C4-2B (cell line): Measurements from ENCODE around the gene HOXA1.

Experiments used
- H3K27ac ChIP-seq: fragments of 450-650 bp; 2 replicates; pipeline ENCODE4 v1.5.1; 2017
- ZFX ChIP-seq: fragments of 450-650 bp; IDR thresholded peaks from 2 replicates; pipeline ENCODE4 v1.6.1; 2017
- TF ChIP-seq, protein P1 (sequence below): fragments of 450-650 bp; conservative IDR thresholded peaks from 2 replicates; pipeline ENCODE4 v1.5.1; 2017; ENCODE audit warnings: mild to moderate bottlenecking

HOXA1 gene

GRCh38 chr7:27104341-27105058, 8.7 kb upstream of the HOXA1 start:
- H3K27ac ChIP-seq = no peak overlapping the region
- TF ChIP-seq, protein P1, sequence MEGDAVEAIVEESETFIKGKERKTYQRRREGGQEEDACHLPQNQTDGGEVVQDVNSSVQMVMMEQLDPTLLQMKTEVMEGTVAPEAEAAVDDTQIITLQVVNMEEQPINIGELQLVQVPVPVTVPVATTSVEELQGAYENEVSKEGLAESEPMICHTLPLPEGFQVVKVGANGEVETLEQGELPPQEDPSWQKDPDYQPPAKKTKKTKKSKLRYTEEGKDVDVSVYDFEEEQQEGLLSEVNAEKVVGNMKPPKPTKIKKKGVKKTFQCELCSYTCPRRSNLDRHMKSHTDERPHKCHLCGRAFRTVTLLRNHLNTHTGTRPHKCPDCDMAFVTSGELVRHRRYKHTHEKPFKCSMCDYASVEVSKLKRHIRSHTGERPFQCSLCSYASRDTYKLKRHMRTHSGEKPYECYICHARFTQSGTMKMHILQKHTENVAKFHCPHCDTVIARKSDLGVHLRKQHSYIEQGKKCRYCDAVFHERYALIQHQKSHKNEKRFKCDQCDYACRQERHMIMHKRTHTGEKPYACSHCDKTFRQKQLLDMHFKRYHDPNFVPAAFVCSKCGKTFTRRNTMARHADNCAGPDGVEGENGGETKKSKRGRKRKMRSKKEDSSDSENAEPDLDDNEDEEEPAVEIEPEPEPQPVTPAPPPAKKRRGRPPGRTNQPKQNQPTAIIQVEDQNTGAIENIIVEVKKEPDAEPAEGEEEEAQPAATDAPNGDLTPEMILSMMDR = no peak

DNA sequence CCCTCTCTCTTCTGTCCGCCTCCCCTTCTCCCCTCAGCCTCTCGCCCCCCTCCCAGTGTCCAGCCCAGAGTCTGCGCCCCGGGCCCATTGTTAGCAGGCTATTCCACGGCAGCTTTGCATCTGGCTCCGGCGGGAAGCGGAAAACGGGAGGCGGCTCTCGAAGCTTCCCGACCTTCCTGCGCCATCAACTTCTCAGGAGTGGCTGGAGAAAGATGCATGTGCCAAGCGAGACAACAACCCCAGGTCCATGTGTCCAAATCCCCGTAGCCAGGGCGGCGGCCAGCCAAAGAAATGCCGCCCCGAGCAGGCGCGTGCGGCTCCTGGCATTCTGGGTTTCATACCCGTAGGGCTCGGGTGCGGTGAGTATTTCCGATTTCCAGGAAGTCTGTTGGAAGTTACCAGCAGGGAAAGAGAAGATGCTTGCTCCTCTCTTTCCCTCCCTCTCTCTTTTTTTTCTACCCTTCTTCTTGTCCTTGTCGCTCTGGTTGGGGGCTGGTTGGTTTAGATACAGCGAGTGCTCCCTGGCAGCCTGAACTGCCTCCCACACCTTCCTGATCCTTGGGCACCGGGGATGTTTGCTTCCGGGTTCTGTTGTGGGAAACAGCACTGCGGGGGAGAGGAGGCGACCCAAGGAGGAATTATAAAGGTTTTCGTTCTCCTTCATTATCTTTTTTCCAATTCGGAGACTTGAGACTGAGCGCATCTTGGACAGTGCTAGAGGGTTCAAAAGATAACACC, 7.9 kb upstream of the HOXA1 start:
- H3K27ac ChIP-seq = no peak overlapping the region
- TF ChIP-seq, protein P1 = no peak
- no peak for TF ChIP-seq ZFX

GRCh38 chr7:27102581-27103442, 7.0 kb upstream of the HOXA1 start, which contains the start of gene HOXA2:
Gene HOXA2 (minus strand): TSS chr7:27102683. CDS start chr7:27102500, 183 bp downstream.
- TF ChIP-seq ZFX = no peak
- TF ChIP-seq, protein P1 = no peak
- no peak within 1 kb of the TSS for H3K27ac ChIP-seq

- H3K27ac ChIP-seq = no peak overlapping the region
- TF ChIP-seq, protein P1 = no peak
- no peak for TF ChIP-seq ZFX
Measured at GRCh38 chr7:27101957-27102580, 6.3 kb upstream of the HOXA1 start.

DNA sequence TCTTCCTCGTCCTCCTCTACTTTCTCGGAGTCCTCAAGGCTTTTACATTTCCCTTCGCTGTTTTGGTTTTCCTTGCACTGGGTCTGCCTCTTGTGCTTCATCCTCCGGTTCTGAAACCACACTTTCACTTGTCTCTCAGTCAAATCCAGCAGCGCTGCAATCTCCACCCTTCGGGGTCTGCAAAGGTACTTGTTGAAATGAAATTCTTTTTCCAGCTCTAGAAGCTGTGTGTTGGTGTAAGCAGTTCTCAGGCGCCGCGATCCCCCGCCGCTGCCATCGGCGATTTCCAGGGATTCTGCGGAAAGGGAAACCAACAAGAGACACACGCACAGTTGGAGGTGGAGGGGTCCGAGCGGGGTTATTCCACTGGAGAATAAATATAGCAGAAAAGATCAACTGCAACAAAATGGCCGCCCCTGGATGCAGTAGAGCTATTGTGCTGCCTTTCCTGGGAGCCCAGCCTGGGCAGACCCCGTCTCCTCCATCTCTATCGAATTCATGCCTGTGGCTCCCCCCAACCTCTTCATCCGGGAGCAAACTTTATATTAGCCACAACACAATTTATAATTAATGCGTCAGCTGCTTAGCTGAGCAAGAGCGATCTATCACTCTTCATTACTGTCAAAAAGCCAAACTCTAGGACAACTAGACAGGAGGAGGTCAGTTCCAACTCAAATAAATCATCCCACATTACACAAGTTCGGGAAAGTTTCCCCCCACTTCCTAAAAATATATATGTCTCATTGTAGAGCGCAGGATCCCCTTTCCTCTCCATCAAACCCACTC, 5.6 kb upstream of the HOXA1 start:
- no peak for TF ChIP-seq ZFX
- TF ChIP-seq, protein P1 = no peak
- H3K27ac ChIP-seq = no peak overlapping the region

DNA sequence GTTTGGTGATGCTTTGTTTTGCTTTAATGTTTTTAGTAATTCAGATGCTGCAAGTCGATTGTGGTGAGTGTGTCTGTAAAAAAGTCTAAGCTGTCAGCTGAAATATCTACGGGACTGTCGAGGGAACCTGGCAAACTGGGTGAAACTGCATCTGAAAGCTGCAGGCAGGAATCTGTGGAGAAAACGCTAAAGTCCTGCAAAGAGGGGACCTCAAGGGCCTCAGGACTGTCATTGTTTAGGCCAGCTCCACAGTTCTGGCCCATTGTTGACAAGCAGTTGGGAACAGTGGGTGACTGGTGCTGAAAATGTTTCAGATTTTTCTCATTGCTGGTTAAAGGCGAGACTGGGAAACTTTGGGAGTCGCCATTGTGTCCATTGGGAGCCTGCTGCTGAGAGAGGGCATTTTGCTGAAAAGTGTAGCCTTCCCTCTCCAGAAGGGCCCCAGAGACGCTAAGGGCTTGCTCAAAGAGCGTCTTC, 4.9 kb upstream of the HOXA1 start:
- TF ChIP-seq, protein P1 = no peak
- TF ChIP-seq ZFX = no peak
- no peak overlapping the region for H3K27ac ChIP-seq
